Mucosa of stomach (tissue), 1 donor: ENCODE results near the gene PRAMEF8.
"Not testable (repeated sequence)": the region's sequence is repeated elsewhere in the genome, so short reads cannot be mapped to it uniquely, and the experiment has no call there.

Experiments used
- H3K27me3 ChIP-seq: one replicate; pipeline ENCODE4 v1.7.0; 2013; ENCODE audit warnings: mild to moderate bottlenecking, low read length; ENCODE audit not compliant: control insufficient read depth, insufficient read depth
- H3K36me3 ChIP-seq: one replicate; pipeline ENCODE4 v1.7.0; 2013; ENCODE audit warnings: low read length; ENCODE audit not compliant: control insufficient read depth, insufficient read depth
- H3K4me1 ChIP-seq: one replicate; pipeline ENCODE4 v1.7.0; 2013; ENCODE audit warnings: mild to moderate bottlenecking, low read length; ENCODE audit not compliant: control insufficient read depth, insufficient read depth
- H3K4me3 ChIP-seq: one replicate; pipeline ENCODE4 v1.7.0; 2013; ENCODE audit warnings: low read length
- H3K9ac ChIP-seq: one replicate; pipeline ENCODE4 v1.7.0; 2013; ENCODE audit warnings: mild to moderate bottlenecking, low read length, moderate library complexity
- H3K9me3 ChIP-seq: one replicate; pipeline ENCODE4 v1.7.0; 2013; ENCODE audit warnings: mild to moderate bottlenecking, low read length, moderate library complexity; ENCODE audit not compliant: control insufficient read depth
- donor health status: Pancreatic carcinoma.

Gene PRAMEF8

DNA sequence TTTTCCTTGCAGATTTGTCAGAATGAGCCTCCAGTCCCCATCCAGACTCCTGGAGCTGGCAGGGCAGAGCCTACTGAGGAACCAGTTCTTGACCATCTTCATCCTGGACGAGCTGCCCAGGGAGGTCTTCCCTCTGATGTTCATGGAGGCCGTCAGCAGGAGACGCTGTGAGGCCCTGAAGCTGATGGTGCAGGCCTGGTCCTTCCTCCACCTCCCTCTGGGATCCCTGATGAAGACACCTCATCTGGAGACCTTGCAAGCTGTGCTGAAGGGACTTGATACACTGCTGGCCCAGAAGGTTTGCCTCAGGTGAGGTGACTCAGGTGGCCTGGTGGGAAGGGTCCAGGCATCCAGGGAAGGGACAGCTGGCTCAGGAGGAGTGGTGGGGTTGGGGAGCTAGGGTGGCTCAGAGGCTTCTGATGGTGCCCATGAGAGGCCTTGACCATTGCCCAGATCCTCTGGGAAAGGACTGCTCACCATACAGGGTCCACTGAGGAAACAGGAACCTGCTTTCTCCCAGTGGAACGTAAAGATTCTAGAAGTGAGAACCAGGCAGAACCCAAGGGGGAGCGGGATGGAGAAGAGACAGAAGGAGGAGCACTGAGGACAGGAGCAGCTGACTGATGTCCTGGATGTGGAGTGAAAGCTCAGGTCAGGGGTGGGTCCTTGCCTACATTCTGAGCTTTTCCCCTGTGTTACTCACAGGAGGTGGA, 38.9 kb downstream of the PRAMEF8 start:
- H3K4me3 ChIP-seq, H3K9ac ChIP-seq, H3K4me1 ChIP-seq, H3K27me3 ChIP-seq, H3K36me3 ChIP-seq, H3K9me3 ChIP-seq: not testable (repeated sequence)

DNA sequence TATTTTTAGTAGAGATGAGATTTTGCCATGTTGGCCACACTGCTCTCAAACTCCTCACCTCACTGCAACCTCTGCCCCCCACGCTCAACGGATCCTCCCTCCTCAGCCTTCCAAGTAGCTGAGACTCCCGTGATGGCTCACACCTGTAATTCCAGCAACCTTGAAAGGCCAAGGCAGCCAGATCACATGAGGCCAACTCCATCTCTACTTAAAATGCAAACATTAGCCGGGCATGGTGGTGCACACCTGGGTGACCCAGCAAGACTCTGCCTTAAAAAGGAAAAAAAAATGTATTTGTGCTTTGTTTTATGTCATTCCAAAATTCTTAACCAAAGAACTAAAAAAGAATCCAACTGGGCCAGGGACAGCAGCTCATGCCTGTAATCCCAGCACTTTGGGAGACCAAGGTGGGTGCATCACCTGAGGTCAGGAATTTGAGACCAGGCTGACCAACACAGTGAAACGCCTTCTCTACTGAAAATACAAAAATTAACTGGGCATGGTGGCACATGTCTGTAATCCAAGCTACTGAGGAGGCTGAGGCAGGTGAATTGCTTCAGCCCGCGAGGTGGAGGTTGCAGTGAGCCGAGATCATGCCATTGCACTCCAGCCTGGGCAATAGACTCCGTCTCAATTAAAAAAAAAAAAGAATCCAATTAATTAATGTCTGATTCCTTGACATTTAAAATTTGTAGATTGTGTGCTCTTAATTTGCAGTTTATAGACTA, 41.2 kb downstream of the PRAMEF8 start:
- not testable (repeated sequence) for H3K9me3 ChIP-seq, H3K27me3 ChIP-seq, H3K4me1 ChIP-seq, H3K36me3 ChIP-seq, H3K9ac ChIP-seq, H3K4me3 ChIP-seq

GRCh38 chr1:13239633-13240032, 45.3 kb downstream of the PRAMEF8 start:
- not testable (repeated sequence) for H3K4me1 ChIP-seq, H3K9me3 ChIP-seq, H3K36me3 ChIP-seq, H3K9ac ChIP-seq, H3K4me3 ChIP-seq, H3K27me3 ChIP-seq

- H3K9ac ChIP-seq, H3K4me1 ChIP-seq, H3K9me3 ChIP-seq, H3K4me3 ChIP-seq, H3K27me3 ChIP-seq, H3K36me3 ChIP-seq: not testable (repeated sequence)
These were observed 47.4 kb downstream of the PRAMEF8 start for GRCh38 chr1:13237572-13237971.

GRCh38 chr1:13234057-13234456, 50.9 kb downstream of the PRAMEF8 start:
- not testable (repeated sequence) for H3K4me3 ChIP-seq, H3K9ac ChIP-seq, H3K36me3 ChIP-seq, H3K4me1 ChIP-seq, H3K9me3 ChIP-seq, H3K27me3 ChIP-seq

DNA sequence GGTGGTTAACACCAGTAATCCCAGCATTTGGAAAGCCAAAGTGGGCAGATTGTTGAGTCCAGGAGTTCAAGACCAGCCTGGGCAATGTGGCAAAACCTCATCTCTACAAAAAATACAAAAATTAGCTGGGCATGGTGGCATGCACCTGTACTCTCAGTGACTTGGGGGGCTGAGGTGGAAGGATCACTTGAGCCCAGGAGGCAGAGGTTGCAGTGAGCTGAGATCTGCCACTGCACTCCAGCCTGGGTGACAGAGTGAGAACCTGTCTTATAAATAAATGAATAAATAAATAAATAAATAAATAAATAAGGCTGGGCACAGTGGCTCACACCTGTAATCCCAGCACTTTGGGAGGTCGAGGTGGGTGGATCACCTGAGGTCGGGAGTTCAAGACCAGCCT, 52.9 kb downstream of the PRAMEF8 start:
- H3K27me3 ChIP-seq, H3K36me3 ChIP-seq, H3K4me3 ChIP-seq, H3K9ac ChIP-seq, H3K9me3 ChIP-seq, H3K4me1 ChIP-seq: not testable (repeated sequence)
